NCI-H146 (cell line): ENCODE data around the gene PTPN6.

Experiments
- DNase-seq: peaks from one replicate; lab custom pipeline; 2025; lab: John Stamatoyannopoulos, UW

The PTPN6 gene

GRCh38 chr12:6956021-6956727 is 5.0 kb downstream of the PTPN6 start:
- no peak for DNase-seq

DNA sequence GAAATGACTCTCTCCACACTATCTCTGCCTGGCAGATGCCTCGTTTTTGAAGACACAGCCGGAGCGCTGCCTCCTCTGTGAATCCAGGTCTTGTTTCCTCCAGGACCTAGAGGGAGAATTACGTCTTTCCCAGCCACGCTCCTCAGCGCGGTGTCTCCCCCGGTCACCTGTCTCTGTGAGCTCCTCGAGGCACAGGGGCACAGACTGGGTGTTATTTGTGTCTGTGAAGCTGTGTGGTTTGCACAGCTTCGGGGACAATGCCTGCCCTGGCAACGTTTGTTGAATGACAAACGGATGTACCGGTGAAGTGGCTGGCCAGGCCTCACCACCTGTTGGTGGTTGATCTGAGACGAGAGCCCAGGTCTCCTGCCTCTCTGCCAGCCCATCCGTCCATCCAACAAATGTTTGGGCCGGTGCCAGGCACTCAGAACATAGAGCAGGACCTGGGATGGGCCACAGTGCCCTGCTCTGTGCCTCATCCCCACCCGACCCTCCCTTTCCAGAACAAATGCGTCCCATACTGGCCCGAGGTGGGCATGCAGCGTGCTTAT is 6.1 kb downstream of the PTPN6 start:
- no peak for DNase-seq

- no peak for DNase-seq
These were observed 6.8 kb downstream of the PTPN6 start for GRCh38 chr12:6957741-6958608.

GRCh38 chr12:6958609-6959057 is 7.5 kb downstream of the PTPN6 start:
- no peak for DNase-seq

- DNase-seq = no peak
These were observed 8.1 kb downstream of the PTPN6 start for GRCh38 chr12:6959058-6959804.

DNA sequence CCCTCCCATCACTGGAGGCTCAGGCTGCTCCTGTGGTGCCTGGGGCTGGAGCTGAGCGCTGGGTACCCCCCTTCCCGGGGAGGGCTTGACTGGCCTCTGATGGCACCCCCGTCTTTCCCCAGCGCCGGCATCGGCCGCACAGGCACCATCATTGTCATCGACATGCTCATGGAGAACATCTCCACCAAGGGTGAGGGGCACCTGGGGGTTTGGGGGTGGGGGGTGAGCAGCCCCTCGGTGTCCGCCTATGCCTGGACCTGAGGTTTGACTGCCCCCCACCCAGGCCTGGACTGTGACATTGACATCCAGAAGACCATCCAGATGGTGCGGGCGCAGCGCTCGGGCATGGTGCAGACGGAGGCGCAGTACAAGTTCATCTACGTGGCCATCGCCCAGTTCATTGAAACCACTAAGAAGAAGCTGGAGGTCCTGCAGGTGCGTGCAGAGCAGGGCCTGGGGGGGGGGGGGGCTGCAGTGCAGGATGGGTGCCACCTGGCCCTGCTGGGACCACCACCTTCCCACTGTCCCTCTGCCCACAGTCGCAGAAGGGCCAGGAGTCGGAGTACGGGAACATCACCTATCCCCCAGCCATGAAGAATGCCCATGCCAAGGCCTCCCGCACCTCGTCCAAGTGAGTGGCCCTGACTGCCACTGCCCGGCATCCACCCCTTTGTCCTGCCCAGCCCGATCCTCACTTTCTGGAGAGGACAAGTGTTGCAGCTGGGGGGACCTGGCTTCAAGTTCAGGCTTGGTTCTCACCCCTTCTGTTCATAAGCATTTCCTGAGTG is 8.8 kb downstream of the PTPN6 start:
- no peak for DNase-seq

- DNase-seq = peak; percentile 65
These were observed 9.6 kb downstream of the PTPN6 start for GRCh38 chr12:6960593-6961277.

DNA sequence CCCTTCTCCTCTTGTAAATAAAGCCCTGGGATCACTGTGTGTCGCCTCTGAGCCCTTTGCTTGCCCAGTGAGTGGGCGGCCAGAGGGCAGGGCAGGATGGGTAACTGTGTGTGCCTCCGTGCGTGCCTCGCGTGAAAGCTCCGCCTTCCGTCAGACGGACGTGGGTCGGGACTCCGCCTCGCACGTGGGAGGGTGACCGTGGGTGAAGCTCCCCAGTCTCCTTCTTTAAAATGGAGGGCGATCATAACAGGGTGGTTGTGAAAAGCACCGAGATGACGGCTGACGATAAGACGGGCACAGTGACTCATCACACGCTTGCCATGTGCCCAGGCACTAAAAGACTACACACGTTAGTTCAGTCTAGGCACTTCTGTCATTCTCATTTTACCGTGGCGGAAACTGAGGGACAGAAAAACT is 10.1 kb downstream of the PTPN6 start:
- peak; percentile 88 for DNase-seq

DNA sequence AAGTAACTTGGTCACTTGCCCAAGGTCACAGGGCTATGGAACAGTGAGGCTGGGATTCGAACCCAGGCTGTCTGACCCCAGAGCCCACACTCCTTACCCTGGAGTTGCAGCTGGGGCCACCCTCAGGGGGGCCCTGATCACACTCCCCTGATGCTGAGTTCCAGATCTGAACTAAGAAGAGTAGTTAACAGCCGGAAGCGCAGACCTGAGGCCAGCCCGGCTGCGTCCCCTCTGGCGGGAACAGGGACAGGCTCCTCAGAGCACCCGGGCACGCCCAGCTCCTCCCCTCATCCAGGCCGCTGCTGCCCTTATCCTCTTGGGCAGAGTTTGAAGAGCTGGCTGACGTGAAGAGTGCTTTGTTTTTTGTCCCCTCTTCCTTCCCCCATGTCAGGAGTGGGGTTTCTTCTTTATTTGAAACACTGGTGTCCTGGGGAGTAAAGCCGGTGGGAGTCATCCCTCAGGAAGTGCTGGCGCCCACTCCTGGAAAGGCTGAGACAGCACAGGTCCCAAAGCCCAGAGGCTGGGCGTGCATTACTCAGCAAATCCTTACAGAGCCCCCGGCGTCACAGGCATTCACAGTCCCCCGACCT is 10.6 kb downstream of the PTPN6 start:
- peak; percentile 99 for DNase-seq

- peak; percentile 100 for DNase-seq
These were observed 11.3 kb downstream of the PTPN6 start for GRCh38 chr12:6962285-6963015.

GRCh38 chr12:6963016-6963731 is 12.0 kb downstream of the PTPN6 start:
- peak; percentile 100 for DNase-seq

- DNase-seq = peak; percentile 88
These were observed 12.7 kb downstream of the PTPN6 start for GRCh38 chr12:6963791-6964413.

GRCh38 chr12:6964605-6965025 is 13.5 kb downstream of the PTPN6 start:
- no peak for DNase-seq

DNA sequence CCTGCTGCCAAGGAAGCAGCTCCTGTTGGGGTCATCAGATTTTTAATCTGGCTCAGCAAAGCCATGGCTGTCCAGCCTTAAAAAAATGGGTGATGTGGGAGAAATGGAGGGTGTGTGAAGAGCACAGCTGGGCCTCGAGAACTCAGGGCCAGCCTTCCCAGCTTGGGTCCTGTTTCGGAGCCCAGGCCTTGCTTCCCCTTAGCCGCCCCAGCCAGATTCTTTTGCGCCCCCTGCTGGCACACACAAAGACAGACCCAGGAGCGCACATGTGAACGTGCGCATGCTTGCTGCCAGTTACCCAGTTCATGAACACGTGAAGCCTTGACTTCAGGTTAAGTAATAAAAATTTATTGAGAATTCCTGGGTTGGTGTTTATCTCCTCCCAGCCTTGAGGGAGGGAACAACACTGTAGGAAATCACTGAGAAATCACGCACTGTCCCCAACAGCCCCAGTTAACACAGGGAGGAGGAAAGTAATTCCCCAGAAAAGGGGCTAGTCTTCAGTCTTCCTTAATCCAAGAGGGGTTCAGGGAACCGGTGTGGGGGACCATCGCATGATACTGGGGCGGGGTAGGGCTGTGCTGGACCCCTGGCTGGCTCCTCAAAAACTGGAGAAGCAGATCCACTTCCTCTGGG is 14.0 kb downstream of the PTPN6 start:
- peak; percentile 97 for DNase-seq

DNA sequence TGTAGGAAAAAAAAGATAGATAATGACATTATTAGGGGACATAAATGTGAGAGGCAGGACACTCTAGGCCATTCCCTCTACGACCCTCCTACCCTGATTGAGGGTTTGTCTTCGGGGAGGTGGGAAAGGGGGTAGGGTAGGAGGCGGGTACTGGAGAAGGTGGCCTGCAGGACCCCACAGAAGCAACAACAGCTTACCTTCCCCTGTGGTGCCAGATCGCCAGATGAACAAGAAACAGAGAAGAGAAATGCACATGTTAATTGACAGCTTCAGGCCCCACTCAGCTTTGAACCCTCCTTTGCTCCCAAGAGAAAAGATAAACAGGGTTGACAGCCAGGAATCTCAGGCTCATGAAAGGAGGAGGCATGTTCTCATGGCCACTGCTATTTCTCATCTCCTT is 14.6 kb downstream of the PTPN6 start:
- no peak for DNase-seq

DNA sequence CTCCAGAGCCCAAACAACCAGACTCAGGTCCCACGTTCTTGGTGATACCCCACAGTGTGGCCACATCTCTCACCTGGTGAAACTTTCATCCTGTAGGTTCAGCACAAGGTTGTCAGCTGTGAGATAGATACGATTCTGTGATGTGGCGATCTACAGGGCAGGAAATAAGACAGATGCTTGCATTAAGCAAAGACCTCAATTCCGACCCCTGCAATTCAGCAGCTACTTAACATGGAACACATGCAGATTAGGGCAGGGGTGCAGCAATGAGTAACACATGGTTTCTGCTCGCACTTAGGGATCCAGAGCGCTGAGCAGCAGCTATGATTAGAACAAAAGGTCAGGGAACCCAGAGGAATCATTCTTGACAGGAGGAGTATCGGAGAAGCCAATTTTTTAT is 15.2 kb downstream of the PTPN6 start:
- DNase-seq = no peak

DNA sequence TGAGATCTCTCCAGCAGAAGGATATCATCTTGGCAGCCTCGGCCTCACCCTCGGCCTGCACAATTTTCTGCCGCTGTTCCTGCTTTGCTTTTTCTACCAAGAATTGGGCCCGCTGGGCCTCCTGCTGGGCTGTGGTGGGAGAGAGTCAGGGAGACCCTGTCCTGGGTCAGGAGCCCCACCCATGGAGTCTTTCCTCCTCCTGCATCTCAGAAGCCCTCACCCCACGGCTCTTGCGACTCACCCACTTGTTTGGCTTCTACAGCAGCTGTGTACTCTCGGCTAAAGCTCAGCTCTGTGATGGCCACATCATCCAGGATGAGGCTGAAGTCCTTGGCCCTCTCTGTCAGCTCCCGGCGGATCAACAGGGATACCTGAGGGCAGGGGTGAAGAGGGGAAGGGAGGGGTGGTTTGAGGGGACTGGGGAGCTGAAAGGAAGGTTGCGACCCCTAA is 16.5 kb downstream of the PTPN6 start:
- DNase-seq = no peak

DNA sequence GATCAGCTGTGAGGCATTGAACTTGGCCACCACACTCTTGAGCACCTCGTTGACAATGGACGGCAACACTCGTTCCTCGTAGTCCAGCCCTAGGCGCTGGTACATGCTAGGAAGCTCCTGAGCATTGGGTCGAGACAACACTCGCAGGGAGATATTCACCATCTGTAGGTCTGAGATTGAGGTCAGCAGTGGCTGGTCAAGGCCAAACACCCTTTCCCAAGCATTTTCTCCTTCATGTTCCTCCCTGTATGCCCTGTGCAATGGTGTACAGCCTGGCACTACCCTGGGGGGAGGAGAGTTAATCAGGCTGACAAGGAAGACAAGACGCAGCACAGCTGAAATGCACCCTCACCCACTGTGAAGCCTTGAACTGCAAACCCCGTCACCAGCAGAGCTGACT is 17.3 kb downstream of the PTPN6 start:
- no peak for DNase-seq
